ENCODE measurements around the gene TSR3.

DNA sequence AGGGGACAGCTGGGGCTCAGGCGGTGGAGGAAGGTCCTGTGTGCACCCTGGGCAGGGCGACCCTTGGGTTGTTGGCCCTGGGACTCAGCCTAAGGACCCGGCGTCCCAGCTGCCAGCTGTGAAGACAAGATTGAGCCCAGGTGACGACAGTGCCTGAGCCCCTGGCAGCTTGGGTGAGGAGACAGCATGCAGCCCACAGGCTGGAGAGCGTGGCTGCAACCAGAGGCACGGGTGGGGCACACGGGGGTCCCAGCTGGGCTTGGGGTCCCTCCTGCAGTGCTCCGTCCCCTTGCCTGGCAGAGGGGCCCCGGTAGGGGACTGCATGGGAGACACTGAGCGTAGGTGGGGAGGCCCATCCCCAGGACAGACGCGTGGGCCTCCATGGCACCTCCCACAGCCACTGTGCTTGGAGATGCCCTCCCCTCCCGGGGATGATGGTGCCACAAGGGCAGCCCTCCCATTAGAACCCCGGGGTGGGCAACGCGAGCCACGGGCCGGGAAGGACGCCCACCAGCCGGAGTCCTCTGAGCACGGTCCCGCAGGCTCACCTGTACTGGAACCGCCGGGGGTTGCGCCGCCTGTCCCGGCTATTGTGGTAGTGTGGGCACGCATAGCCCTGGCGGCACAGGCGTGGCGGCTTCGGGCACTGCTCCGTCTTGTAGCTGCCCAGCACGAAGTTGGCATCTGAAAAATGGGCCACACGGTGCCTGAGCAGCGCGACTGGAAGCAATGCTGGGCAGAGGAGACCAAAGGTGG, 47.3 kb upstream of the TSR3 start:
- TF ChIP-seq, protein P1, sequence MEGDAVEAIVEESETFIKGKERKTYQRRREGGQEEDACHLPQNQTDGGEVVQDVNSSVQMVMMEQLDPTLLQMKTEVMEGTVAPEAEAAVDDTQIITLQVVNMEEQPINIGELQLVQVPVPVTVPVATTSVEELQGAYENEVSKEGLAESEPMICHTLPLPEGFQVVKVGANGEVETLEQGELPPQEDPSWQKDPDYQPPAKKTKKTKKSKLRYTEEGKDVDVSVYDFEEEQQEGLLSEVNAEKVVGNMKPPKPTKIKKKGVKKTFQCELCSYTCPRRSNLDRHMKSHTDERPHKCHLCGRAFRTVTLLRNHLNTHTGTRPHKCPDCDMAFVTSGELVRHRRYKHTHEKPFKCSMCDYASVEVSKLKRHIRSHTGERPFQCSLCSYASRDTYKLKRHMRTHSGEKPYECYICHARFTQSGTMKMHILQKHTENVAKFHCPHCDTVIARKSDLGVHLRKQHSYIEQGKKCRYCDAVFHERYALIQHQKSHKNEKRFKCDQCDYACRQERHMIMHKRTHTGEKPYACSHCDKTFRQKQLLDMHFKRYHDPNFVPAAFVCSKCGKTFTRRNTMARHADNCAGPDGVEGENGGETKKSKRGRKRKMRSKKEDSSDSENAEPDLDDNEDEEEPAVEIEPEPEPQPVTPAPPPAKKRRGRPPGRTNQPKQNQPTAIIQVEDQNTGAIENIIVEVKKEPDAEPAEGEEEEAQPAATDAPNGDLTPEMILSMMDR (IDR thresholded peaks at IDR 0.05) = no peak
- TF ChIP-seq POLR2A (IDR thresholded peaks at IDR 0.05) = no peak

All from testis (tissue), 2 donors.